Endothelial cell (in vitro differentiated cells): ENCODE results near the gene XAF1. TPM values are rescaled to one million over a fixed set of nuclear protein-coding genes. Genes with fewer than 3 reads are reported as not detected.
A peak's percentile ranks its signal among the peaks of the same experiment; 100 is the strongest.

Experiments
- DNase-seq: peaks from one replicate; pipeline ENCODE4 v3.0.0; 2021; ENCODE audit warnings: low spot score
- H3K27ac Mint-ChIP-seq: one replicate; pipeline ENCODE4 v1.8.0; 2021; ENCODE audit warnings: mixed read lengths, inconsistent platforms; ENCODE audit not compliant: unreplicated experiment
- H3K27me3 Mint-ChIP-seq: one replicate; pipeline ENCODE4 v1.8.0; 2021; ENCODE audit warnings: mild to moderate bottlenecking, moderate library complexity, mixed read lengths, inconsistent platforms; ENCODE audit not compliant: unreplicated experiment
- H3K36me3 Mint-ChIP-seq: one replicate; pipeline ENCODE4 v1.8.0; 2021; ENCODE audit warnings: mild to moderate bottlenecking, low read depth, mixed read lengths, inconsistent platforms; ENCODE audit not compliant: unreplicated experiment
- H3K4me1 Mint-ChIP-seq: one replicate; pipeline ENCODE4 v1.8.0; 2021; ENCODE audit warnings: mild to moderate bottlenecking, mixed read lengths, inconsistent platforms; ENCODE audit not compliant: unreplicated experiment
- H3K4me3 Mint-ChIP-seq: one replicate; pipeline ENCODE4 v1.8.0; 2021; ENCODE audit warnings: mild to moderate bottlenecking, mixed read lengths, inconsistent platforms; ENCODE audit not compliant: unreplicated experiment
- H3K9me3 Mint-ChIP-seq: one replicate; pipeline ENCODE4 v1.8.0; 2021; ENCODE audit warnings: mixed read lengths, inconsistent platforms; ENCODE audit not compliant: unreplicated experiment
- long read RNA-seq: library from polyadenylated mRNA; unstranded; transcript quantifications from one replicate; pipeline ENCODE4 v2.0.0, GENCODE V29; 2020; ENCODE audit not compliant: unreplicated experiment
- total RNA-seq: library from RNA; stranded (reverse); fragmentation: NEBNext Ultra II Directional; extraction: Animal tissue kit (Norgen Biotek cat#: 25700); gene quantifications from one replicate; pipeline ENCODE4 v1.2.1, GENCODE V29; 2021; ENCODE audit not compliant: unreplicated experiment
- TF ChIP-seq, protein P1 (sequence below): fragments of 200-600 bp; sonication (generic); IDR thresholded peaks from one replicate; pipeline ENCODE4 v1.5.0; 2021; ENCODE audit warnings: antibody characterized with exemption; ENCODE audit not compliant: unreplicated experiment

Gene XAF1, protein sequence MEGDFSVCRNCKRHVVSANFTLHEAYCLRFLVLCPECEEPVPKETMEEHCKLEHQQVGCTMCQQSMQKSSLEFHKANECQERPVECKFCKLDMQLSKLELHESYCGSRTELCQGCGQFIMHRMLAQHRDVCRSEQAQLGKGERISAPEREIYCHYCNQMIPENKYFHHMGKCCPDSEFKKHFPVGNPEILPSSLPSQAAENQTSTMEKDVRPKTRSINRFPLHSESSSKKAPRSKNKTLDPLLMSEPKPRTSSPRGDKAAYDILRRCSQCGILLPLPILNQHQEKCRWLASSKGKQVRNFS
- total RNA-seq, result 0.38 TPM
- long read RNA-seq, result 0 reads

DNA sequence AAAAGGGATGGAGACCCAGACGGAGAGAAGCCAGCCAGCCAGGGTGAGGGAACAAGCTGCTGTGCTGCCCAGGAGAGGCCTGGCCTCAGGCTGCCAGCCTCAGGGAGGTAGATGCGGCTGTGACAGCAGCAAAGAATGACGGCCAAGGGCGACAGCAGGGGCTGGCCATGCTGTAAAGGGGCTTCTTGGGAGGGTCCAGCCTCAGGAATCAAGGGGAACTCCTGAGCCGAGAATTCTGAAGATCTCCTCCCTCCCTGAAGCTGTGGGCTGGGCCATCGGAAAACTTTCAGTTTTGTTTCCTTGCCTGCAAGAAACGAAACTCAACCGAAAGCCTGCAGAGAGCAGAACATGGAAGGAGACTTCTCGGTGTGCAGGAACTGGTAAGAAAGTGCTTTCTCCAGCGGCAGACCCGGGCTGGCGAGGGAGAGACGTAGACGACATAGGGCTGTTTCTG lies at the start of gene XAF1:
XAF1 (plus strand) TSS at position 316 of the 454 bp plus-strand sequence; CDS start at position 349, 33 bp downstream.
- Mint-ChIP-seq H3K27me3 (peaks cover 7% of the 10 kb centered on the region), H3K4me3 (peak within 1 kb of the TSS; percentile 11)

DNA sequence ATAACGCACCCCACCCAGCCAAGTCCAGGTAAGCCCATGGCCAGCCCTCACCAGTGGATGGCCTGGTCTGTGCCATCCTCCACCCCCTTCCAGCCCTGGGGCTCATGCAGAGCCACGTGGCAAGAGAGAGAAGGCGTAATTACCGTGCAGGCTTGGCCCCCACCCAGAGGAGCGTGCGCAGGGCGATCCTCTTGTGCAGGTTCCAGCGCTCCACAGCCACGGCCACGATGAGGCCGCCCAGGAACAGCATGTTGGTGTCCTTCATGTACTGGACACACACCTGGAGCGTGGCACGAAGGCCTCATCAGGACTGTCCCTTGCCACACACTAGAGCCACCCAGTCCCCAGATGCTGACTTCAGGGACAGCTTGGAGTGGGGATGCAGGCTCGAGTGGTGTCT lies 49.3 kb upstream of the XAF1 start:
- Mint-ChIP-seq H3K27me3 (peaks cover 8% of the 10 kb centered on the region), H3K4me3 (no peak overlapping the region), H3K9me3 (no peaks in the 10 kb centered on the region), H3K27ac (no peak overlapping the region), H3K4me1 (peaks cover 3% of the 10 kb centered on the region), H3K36me3 (peaks cover 3% of the 10 kb centered on the region)
- TF ChIP-seq, protein P1, sequence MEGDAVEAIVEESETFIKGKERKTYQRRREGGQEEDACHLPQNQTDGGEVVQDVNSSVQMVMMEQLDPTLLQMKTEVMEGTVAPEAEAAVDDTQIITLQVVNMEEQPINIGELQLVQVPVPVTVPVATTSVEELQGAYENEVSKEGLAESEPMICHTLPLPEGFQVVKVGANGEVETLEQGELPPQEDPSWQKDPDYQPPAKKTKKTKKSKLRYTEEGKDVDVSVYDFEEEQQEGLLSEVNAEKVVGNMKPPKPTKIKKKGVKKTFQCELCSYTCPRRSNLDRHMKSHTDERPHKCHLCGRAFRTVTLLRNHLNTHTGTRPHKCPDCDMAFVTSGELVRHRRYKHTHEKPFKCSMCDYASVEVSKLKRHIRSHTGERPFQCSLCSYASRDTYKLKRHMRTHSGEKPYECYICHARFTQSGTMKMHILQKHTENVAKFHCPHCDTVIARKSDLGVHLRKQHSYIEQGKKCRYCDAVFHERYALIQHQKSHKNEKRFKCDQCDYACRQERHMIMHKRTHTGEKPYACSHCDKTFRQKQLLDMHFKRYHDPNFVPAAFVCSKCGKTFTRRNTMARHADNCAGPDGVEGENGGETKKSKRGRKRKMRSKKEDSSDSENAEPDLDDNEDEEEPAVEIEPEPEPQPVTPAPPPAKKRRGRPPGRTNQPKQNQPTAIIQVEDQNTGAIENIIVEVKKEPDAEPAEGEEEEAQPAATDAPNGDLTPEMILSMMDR, result no peak
- no peak for DNase-seq

More for the DNA sequence above, at the start of gene XAF1:
- no peaks in the 10 kb centered on the region for H3K9me3 Mint-ChIP-seq
- DNase-seq, result no peak
- peaks cover 46% of the 10 kb centered on the region for H3K4me1 Mint-ChIP-seq
- H3K27ac Mint-ChIP-seq, result no peak within 1 kb of the TSS
- no peaks in the 10 kb centered on the region for H3K36me3 Mint-ChIP-seq
- TF ChIP-seq, protein P1, result no peak

DNA sequence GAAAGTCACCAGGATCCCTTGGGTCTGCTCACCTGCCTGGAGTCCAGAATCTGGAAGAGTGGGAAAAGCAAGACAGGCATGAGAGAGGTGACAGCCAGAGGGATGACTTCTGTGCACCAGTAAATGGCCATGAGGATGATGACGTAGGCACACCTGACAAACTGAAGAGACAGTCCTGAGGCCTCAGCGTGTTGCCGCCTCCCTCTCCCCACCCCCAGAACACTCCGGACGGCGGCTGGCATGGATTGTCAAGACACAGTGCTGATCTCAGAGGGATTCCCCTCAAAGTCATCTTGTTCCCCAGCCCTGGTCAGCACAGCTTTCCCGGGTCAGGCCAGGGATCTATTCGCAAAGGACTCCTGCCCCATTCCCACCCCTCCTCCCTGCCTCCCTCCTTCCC lies 48.9 kb upstream of the XAF1 start:
- Mint-ChIP-seq H3K4me1 (peaks cover 7% of the 10 kb centered on the region), H3K9me3 (no peaks in the 10 kb centered on the region), H3K27ac (no peak overlapping the region)

DNA sequence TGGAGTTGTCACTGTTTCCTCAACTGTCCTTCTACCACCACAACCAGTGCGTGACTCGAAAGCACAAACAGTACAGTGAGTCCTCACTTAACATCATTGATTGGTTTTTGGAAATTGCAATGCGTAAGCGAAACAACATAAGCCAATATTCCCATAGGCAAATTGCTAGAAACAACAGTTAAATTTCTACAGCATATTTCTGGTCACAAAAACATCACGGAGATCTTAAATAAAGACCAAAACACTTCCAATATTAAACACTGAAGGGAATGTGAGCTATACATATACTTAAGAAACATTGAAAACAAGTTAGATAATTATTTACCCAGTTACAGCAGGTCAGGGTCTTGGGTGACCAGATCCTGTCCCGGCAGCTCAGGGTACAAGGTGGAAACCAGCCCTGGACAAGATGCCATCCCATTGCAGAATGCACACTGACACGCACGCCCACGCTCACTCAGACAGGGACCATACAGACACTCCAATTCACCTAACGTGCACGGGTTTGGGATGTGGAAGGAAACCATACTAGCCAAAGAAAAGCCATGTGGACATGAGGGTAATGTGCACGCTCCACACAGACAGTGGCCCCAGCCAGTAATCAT lies 47.4 kb upstream of the XAF1 start:
- Mint-ChIP-seq H3K9me3 (no peaks in the 10 kb centered on the region), H3K27ac (no peak overlapping the region), H3K27me3 (peaks cover 20% of the 10 kb centered on the region), H3K4me1 (peaks cover 13% of the 10 kb centered on the region), H3K36me3 (peaks cover 4% of the 10 kb centered on the region), H3K4me3 (no peak overlapping the region)
- TF ChIP-seq, protein P1, result no peak
- DNase-seq, result no peak

More for the DNA sequence above, 48.9 kb upstream of the XAF1 start:
- H3K4me3 Mint-ChIP-seq, result no peak overlapping the region
- DNase-seq, result no peak
- TF ChIP-seq, protein P1, result no peak
- H3K36me3 Mint-ChIP-seq, result peaks cover 4% of the 10 kb centered on the region
- peaks cover 11% of the 10 kb centered on the region for H3K27me3 Mint-ChIP-seq

DNA sequence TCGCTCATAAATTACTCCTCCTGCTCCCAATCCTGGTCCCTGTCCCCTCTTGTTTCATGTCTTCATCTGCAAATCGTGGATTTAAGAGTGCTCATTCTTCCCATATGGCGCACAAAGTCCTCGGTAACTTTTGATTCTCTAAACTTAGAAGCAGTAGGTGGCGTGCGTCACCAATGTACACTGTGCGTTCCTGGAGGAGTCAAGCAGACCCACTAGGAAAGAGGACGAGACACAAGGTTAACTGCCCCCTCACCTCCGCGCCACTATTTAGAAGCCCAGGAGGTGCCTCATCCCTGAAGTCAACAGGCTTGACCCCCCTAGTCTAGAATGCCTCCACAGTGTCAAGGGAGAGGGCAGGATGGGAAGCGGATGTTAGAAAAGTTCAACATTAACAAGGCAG lies 45.5 kb upstream of the XAF1 start:
- H3K4me1 Mint-ChIP-seq, result peaks cover 17% of the 10 kb centered on the region
- H3K9me3 Mint-ChIP-seq, result no peaks in the 10 kb centered on the region
- peaks cover 9% of the 10 kb centered on the region for H3K36me3 Mint-ChIP-seq
- no peak overlapping the region for H3K27ac Mint-ChIP-seq
- TF ChIP-seq, protein P1, result no peak
- H3K4me3 Mint-ChIP-seq, result no peak overlapping the region
- peaks cover 24% of the 10 kb centered on the region for H3K27me3 Mint-ChIP-seq
- no peak for DNase-seq
